NCI-H187 (cell line): Measurements from ENCODE around the gene FGF6.
"Not testable (repeated sequence)": the region's sequence is repeated elsewhere in the genome, so short reads cannot be mapped to it uniquely, and the experiment has no call there.

ENCODE experiments used
- DNase-seq, 2 experiments: peaks; one replicate each; lab custom pipeline; 2025; lab: John Stamatoyannopoulos, UW

Gene FGF6

DNA sequence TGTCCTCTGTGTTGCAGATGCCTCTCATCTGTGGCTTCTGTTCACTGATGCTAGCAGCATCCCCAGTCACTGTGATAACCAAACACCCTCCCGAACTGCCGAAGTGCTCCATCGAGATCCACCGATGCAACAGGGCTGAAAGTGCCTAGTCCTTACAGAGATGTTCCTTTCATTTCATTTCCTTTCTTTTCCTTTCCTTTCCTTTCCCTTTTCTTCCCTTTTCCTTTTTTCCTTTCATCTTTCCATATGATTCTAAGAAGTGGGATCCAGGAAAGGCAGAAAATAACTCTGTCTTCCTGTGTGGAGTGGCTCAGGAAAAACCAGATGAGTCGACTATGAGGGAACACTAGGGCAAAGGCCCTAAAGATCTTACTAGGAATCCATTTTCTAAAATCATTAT, 26.7 kb downstream of the FGF6 start:
- DNase-seq, result no peak

DNA sequence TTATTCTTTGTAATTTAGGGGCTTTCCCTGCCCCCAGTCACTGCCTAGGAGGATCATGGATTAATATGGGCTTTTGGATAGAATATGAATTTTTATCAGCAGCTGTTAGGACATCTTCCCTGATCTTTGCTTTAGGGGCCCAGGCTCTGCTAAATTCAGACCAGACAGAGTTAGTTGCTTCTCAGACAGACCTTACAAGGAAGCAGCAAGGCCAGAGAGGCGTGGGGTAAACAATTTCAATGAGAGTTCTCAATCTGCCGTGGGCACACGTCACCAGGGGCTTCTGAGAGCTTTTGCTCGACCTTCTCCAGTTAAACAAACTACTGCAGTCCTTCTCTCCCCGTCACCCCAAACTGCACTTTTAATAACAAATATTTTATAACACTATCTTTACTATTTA, 27.7 kb downstream of the FGF6 start:
- DNase-seq, result no peak

DNA sequence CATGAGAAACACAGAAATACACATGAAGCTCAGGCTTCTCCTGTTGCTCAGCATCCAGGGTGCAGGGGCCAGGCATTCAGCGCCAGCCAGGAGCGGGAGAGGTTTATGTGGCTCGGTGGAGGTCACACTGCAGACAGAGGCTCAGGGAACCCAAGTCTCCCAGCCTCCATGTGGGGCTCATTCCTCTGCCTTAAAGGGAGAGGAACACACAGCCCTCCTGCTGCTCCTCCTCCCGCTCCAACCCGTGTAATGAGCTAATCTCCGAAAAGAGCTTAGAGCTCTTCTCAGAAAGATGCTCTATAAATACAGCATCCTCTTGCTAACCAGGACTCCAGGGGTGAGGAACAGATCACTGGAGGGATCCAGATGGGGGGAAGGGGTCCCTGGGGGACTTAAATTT, 28.2 kb downstream of the FGF6 start:
- no peak for DNase-seq

DNA sequence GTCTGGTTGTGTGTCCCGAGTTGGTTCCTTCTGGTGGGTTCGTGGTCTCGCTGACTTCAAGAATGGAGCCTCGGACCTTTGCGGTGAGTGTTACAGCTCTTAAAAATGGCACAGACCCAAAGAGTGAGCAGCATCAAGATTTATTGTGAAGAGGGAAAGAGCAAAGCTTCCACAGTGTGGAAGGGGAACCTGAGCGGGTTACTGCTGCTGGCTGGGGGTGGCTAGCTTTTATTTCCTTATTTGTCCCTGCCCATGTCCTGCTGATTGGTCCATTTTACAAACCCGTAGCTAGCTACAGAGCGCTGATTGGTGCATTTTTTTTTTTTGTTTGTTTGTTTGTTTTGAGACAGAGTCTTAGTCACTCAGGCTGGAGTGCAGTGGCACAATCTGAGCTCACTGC, 29.3 kb downstream of the FGF6 start:
- DNase-seq, result no peak

DNA sequence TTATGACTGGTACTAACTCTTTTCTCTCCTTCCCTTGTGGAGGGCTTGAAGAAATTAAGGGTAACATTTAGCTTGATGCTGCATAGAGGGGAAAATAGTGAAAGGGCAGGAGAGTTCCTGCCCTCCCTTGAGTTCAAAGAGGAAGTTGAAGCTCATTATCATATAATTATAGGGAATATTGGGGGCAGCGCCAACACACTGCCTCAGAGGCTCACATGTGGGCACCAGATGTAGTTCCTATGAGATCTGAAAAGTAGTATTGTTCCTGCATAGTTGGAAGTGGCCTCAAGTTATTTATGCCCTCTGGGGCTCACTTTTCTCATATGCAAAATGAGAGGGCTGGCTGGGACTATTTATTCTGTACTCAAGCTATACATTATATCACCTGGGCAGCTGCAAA, 33.1 kb downstream of the FGF6 start:
- DNase-seq, result no peak

DNA sequence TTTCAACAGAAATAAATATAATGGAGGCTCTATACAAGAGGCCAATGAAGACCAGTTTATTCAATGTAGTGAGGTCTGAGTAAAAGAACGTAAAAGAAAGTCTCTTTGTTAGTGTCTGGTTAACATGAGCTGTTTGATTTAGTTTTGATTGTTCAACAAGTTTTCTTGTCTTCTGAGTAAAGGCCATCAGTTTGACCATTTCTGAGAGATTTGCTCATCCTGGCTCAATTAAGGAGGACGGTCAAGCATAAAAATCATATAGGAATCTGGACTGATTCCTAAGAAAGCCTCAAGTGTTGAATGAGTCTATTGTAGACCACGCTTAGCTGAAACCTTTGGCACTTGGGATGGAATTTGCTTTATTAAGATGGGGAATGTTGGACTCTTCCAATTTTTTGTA, 33.6 kb downstream of the FGF6 start:
- DNase-seq, result no peak

DNA sequence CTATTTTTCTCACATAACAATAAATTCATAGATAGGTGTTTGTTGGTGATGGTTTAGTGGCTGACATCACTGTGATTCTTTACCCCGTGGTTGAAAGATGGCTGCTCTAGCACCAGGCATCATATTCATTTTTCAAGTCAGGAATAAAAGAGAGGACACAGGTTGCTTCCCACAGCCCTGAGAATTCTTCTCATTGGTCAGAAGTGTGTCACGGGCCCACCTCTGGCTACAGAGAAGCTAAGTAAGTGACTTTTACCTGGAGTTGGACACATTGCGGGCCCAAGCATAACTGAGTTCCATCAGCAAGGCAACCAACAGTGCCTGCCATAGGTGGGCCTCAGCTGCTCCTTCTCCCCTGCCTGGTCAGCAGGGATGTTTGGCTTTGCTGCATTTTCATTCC, 38.5 kb downstream of the FGF6 start:
- no peak for DNase-seq

DNA sequence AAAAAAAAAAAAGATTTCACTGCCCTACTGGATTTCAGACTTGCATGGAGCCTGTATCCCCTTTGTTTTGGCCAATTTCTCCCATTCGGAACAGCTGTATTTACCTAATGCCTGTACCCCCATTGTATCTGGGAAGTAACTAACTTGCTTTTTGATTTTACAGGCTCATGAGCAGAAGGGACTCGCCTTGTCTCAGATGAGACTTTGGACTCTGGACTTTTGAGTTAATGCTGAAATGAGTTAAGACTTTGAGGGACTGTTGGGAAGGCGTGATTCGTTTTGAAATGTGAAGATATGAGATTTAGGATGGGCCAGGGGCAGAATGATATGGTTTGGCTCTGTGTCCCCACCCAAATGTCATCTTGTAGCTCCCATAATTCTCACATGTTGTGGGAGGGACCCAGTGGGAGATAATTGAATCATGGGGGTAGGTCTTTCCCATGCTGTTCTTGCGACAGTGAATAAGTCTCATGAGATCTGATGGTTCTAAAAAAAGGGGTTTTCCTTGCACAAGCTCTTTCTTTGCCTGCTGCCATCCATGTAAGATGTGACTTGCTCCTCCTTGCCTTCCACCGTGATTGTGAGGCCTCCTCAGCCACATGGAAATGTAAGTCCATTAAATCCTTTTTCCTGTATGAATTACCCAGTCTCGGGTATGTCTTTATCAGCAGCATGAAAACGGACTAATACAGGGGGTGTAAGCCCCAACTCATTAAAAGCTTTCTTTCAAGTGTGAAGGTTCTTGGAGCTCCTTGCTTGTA, 40.6 kb downstream of the FGF6 start:
- not testable (repeated sequence) for DNase-seq

DNA sequence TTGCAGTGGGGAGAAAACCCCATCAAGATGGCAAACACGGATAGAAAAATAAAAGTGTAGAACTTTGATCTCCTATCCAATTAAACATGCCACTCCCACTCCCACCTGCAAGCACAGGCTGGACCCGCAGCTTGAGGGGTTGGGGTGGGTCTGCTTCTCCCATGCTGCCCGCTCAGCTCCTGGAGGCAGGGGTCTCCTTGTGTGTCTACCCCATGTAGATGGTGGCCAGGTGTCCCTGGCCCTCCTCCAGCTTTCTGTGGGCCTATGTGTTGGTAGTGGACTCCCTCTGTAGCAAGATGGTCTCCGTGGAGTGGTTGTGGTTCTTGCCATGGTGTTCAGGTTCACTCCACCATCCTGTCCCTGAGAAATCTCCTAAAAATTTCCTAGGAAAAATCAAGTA, 42.6 kb downstream of the FGF6 start:
- no peak for DNase-seq

DNA sequence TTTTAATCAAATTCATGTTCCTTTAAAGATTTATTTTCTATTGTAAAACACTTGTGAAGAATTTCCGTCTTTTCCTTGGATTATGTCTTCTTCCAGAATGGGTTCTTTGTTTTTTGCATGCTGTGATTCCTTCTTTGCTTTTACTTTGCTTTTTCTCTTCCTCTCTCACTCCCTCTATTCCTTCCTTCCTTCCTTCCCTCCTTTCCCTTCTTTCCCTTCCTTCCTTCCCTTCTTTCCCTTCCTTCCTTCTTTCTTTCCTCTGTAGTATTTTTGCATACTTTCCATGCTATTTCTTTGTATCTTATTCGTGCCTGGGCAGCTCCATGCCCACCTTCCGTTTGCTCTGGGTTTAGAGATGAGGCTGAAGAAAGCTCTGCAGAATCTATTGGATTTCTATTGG, 44.5 kb downstream of the FGF6 start:
- no peak for DNase-seq

DNA sequence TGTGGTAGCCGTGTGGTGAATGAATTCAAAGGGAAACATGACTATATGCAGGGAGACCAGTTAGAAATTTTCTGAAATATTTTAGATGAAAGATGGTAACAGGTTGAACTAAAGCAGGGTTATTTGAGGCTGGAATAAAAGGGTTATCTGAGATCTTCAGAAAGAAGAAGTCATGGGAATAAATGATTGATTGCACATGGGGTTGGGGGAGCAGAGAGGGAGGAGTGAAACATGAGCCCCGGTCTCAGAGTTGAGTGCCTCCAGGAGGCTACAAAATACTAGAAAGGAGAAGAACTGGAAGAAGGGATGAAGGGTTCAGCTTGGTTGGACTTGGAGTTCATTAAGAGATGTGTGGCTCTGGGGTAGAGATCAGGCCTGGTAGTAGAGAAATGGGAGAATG, 49.8 kb downstream of the FGF6 start:
- DNase-seq, result no peak

DNA sequence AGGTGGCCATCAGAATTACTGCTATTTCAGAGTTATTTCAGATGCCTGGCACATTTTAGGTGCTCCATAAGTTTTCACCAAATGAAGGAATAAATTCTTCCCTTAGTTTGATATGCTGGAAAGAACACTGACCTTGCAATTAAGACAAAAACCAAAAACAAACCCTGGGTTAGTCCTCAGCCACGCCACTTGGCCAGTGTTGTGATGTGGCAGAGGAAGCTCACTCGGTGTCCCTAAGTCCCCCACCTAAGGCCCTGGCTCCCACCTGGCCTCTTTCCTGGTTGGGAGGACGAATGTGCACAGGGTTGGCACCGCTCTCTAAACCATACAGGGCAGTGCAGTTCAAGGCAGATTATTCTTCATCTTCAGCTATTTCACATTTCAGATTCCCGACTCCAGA, 52.4 kb downstream of the FGF6 start:
- no peak for DNase-seq

DNA sequence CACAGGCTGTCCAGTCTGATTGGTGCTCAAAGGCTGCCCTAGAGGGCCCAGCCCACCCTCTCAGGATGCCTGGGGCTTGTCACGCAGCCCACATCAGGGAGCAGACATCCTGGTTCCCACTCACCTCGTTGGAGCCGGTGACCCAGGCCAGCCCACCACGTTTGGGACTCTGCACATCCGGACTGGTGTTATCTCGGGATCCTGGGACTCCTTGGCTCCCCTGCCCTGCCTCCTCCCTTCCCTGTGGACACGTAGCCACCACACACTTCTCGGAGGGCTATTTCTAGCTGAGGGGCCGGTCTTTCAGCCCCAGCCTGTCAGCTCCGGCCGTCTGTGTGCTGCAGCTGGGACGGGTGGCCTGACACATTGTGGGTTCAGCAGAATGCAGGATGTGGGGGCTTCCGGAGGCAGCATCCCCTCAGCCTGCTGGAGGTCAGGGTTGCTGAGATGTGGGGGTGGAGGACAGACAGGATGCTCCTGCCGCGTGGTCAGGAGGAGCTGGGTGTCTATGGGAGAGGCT, 53.3 kb downstream of the FGF6 start:
- no peak for DNase-seq

DNA sequence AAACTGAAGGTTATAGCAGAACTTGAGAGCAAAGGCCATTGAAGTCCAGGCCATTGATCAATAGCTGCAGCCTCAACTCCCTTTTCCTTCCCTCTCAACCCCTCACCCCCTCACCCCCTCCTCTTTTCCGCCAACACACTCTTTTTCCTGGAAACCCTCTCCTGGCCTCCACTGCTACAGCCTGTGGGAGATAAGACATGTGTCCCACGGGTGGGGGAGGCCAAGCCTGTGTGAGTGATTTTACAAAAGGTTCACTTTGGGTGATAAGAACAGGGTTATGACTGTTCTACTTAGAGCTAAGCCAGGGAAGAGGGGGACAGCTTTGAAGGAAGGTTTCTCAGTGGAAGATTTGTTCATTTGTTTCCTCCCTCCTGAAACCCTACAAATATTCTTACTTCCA, 57.0 kb downstream of the FGF6 start:
- DNase-seq, result no peak

DNA sequence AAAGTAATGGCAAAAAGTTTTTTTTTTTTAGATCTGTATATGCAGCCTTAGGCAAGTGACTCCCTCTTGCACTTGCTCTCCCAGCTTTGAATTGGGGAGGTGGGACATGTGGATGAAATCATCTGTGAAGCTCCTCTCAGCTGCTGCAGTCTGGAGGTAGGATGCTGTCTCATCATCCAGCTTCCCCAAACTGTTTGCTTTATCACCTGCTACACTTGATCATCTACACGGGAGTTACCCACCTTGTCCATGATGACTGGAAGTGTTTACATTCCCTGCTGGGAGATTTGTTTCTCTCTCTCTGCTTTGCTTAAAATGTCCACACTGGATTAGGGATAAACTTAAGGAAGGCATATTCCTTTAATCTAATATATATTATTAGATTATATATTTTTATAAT, 57.6 kb downstream of the FGF6 start:
- no peak for DNase-seq

DNA sequence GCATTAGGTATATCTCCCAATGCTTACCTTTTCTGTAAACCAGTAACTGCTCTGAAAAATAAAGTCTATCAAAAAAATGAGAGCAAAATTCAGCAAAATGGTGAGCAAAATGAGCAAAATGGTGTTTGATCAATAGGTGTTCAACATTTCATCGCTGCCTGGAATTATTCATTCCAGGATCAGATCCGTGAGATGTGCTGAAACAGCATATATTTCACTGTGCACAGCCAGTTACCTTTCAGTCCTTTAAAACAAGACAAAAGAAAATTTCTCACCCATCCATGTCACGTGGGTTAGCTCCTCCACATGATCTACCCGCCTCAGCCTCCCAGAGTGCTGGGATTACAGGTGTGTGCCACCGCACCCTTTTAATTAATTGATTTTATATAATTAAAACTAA, 58.0 kb downstream of the FGF6 start:
- DNase-seq, result no peak

DNA sequence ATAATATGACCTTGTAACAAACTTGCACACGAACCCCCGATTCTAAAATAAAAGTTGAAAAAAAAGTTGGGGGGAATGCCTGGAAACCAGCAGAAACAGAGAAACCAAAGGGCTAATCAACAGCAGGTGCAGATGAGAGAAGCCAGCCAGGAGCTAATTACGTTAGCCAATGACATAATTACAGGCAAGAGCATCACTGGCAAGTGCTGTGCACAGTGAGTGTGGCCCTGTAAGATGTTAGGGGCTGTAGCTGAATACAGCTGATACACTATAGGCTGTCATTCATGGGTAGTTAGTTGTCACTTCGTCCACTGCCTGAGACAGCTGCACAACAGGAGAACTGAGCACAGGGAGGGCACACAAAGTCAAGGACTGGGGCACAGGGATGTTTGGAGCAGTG, 58.8 kb downstream of the FGF6 start:
- DNase-seq, result no peak
